Measurements from ENCODE around the gene CDK4. TPM values are rescaled to one million over a fixed set of nuclear protein-coding genes. Genes with fewer than 3 reads are reported as not detected.

The CDK4 gene
- total and polyA plus RNA-seq, 2 of the 13 experiments (the other 11 are each of a cell fraction or from before 2014, with no cell fraction given), result 191 to 209 TPM

GRCh38 chr12:57734591-57734990, 17.5 kb downstream of the CDK4 start:
- peaks cover 42% of the 10 kb centered on the region for H3K4me1 ChIP-seq (ENCODE audit: insufficient read depth, low read length)
- peaks cover 14 to 64% of the 10 kb centered on the region in 2 experiments for H3K27me3 ChIP-seq (ENCODE audit: control insufficient read depth in 1 of 2, insufficient read depth in 2 of 2, low read length in 2 of 2)
- CTCF ChIA-PET (ENCODE audit: low intra/inter-chr PET ratio, low total read pairs), result interaction anchor here (1.8 kb wide), 1 partner anchor 9 kb away, joined by 6 read pairs; no protein-coding TSS in a partner anchor
- no peak overlapping the region for H2AFZ ChIP-seq (ENCODE audit: low read length)
- FAIRE-seq (no peak), ATAC-seq (no peak), DNase-seq (ENCODE audit: low spot score) (no peak)
- no peaks in the 10 kb centered on the region for H3K36me3 ChIP-seq (replicated peaks in 1 of 2; ENCODE audit: control insufficient read depth in 1 of 2, insufficient read depth in 2 of 2, low read length in 2 of 2)
- intact Hi-C loops (cut with micrococcal nuclease; ENCODE audit: unreplicated experiment) (no loop called here), in situ Hi-C loops (cut with HindIII; ENCODE audit: extremely low pct_ligation_motif_present, low pct_unique_long_range_greater_than_20kb) (no loop called here)
- no peak overlapping the region for H3K27ac ChIP-seq (ENCODE audit: extremely low read length, insufficient read depth, low read length)
- no peaks in the 10 kb centered on the region for H4K20me1 ChIP-seq (ENCODE audit: insufficient read depth, low read length)
- no peak overlapping the region for H3K9ac ChIP-seq (ENCODE audit: insufficient read depth, low read depth, low read length)
- WGBS (ENCODE audit: low lambda C conversion rate), result 57% methylated on average over 4 of the region's 4 CpGs
- no peak overlapping the region for H3K4me3 ChIP-seq (replicated peaks in 1 of 3; ENCODE audit: insufficient read depth in 1 of 3, low read depth in 2 of 3, low read length in 3 of 3)
- no TSS peak for BruUV-seq (replicated peaks)
- 0 out of 2 replicates have a peak overlapping the region, but pooled peaks have one; percentile 26 for H3K4me2 ChIP-seq (ENCODE audit: low read depth, low read length)
- TF ChIP-seq ZNF205 (CRISPR knock-in tag; IDR thresholded peaks at IDR 0.05) (no peak), ZNF253 (CRISPR knock-in tag; IDR thresholded peaks at IDR 0.05; ENCODE audit: borderline replicate concordance) (no peak), THRA (CRISPR knock-in tag; IDR thresholded peaks at IDR 0.05; ENCODE audit: borderline replicate concordance) (no peak), CEBPZ (IDR thresholded peaks at IDR 0.05; ENCODE audit: low read length) (no peak), EZH2 (conservative IDR thresholded peaks at IDR 0.05; ENCODE audit: low read depth, low read length) (no peak), ZNF670 (CRISPR knock-in tag; IDR thresholded peaks at IDR 0.05; ENCODE audit: borderline replicate concordance) (no peak), ZNF337 (CRISPR knock-in tag; IDR thresholded peaks at IDR 0.05; ENCODE audit: borderline replicate concordance, low read depth) (no peak)
- no peaks in the 10 kb centered on the region for H3K79me2 ChIP-seq (ENCODE audit: insufficient read depth, low read length)
- H3K9me3 ChIP-seq (ENCODE audit: low read length), result no peaks in the 10 kb centered on the region
- POLR2A ChIA-PET, result interaction anchor here (0.6 to 3.3 kb wide), 7 partner anchors 9 to 214 kb away, joined by 3 to 29 read pairs (median 3); partner anchors contain the start of genes CDK4, DCTN2, DDIT3 and TSPAN31
